ENCODE data around the gene ZBTB17.
"Not testable (repeated sequence)": the region's sequence is repeated elsewhere in the genome, so short reads cannot be mapped to it uniquely, and the experiment has no call there.

ZBTB17 gene

DNA sequence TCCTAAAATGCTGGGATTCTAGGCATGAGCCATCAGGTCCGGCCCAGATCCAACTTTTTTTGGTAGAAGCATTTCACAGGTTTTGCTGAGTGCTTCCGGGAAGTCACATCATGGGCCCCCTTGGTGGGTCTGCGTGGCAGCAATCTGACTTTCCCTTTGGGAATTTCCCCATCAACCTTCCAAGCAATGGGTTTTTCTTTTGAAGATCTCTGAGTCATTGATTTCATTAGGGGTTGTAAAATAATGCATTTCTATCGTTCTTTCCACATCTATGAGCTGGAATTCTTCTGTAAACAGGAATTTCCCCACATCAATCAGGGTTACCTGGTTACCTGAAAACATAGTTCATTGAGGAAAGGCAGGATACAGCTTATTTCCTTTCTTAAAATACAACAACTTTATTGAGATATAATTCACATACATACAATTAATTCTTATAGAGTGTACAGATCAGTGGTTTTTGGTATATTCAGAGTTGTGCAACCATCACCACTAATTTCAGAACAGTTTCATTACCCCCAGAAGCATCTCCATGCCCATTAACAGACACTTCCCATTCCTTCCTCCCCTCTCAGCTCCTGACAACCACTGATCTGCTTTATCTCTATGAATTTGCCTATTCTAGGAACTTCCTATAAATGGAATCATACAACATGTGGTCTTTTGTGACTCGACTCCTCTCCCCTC lies 9.9 kb upstream of the ZBTB17 start:
- no peak for DNase-seq

DNA sequence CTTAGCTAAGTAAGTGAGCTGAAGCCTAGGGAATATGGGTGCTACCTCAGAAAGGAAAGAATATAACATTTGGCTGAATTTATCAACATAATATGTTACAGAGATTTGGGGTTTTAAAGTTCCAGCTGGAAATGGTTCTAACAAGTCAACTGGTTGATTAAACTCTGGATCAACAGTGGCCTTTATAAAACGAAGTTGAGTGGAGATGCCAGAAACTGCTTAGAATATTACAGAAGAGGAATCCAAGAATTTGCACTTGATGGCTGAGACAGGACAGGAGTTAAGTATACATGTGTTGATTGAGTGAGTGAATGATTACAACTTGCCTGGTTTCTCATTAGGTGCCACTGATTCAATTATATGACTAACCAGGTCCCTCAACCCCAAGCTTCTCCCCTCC lies 7.4 kb upstream of the ZBTB17 start:
- DNase-seq = no peak

DNA sequence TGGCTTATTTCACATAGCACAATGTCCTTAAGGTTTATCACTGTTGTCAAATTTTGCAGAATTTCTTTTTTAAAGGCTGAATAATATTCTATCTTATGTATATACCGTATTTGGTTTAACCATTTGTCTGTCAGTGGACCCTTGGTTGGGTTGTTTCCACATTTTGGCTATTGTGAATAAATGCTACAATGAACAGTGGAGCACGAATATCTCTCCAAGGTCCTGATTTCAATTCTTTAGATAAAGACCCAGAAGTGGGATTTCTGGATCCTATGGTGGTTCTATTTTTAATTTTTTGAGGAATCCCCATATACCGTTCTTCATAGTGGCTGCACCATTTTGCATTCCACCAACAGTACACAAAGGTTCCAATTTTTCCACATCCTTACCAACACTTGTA lies 5.8 kb upstream of the ZBTB17 start:
- DNase-seq = no peak

DNA sequence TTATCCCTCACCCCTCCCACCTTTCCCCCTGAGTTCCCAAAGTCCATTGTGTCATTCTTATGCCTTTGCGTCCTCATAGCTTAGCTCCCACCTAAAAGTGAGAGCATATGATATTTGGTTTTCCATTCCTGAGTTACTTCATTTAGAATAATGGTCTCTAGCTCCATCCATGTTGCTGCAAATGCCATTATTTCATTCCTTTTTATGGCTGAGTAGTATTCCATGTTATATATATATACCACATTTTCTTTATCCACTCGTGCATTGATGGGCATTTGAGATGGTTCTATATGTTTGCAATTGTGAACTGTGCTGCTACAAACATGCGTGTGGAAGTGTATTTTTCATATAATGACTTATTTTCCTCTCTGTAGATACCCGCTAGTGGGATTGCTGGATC lies 2.0 kb upstream of the ZBTB17 start:
- not testable (repeated sequence) for DNase-seq

DNA sequence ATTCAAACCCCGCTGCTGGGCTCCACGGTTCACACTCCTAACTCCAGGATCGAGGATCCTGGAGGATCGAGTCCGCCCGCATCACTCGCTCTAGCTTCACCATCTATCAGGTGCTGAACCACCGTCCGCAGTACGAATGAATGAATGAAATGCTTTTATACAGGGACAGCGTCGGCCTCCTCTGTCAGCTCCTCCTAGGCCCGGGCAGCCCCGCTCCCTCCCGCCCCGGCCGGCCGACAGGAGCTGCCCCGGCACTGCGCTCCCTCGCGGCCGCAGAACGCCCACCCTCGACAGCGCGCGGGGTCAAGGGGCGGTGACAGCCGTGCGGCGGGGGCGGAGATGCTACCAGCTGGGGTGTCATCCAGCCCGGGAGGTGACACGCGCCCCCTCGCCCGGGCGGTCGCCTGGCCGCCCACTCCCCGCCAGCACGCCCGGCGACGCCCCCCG lies 520 bp downstream of the ZBTB17 start:
- peak; percentile 74 for DNase-seq

DNA sequence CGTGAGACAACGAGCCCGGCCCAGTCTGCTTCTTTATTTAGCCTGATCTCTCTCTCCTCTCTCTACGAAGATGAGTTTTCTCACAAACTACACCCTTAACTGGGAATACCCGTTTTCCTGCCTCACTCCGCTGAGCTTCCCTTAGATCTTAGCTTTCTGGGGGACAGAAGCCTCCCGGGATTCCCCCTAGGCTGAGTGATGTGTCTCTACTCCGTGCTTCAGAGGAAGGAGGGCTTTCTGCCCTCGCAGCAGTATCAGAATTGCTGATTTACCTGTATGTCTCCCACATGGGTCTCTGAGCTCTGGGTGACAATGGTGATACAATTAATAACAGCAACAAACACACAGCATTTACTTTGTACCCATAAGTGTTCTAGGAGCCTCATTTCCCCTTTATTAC lies 1.0 kb downstream of the ZBTB17 start:
- DNase-seq = peak; percentile 40

DNA sequence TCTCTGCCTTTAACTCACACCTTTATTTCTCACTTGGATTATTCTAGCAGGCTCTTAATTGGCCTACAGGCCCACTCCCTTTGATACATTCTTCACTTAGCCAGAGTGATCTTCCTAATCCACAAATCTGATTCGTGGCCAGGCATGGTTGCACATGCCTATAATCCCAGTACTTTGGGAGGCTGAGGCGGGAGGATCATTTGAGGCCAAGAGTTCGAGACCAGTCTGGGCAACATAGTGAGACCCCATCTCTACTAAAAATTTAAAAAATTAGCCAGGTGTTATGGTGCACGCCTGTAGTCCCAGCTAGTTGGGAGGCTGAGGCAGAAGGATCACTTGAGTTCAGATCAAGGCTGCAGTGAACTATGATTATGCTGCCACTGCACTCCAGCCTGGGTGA lies 2.1 kb downstream of the ZBTB17 start:
- no peak for DNase-seq

DNA sequence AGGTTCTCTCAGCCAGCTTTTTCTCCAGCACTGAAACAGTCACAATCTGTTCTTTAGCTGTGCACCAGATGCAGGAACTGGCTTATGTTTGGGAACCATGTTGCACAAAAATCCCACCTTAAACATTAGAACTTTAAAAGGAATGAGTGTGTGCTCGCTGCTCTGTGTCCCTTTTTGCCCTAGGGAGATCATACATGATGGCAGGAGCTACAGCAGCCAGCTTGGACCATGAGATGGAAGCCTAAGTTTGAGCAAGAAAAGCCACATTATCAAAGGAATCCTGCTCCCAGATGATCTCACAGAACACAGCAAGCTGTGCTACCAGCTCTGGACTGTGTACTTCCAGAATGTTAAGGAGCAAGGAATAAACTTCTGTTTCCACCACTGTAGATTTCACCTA lies 3.5 kb downstream of the ZBTB17 start:
- DNase-seq = no peak

DNA sequence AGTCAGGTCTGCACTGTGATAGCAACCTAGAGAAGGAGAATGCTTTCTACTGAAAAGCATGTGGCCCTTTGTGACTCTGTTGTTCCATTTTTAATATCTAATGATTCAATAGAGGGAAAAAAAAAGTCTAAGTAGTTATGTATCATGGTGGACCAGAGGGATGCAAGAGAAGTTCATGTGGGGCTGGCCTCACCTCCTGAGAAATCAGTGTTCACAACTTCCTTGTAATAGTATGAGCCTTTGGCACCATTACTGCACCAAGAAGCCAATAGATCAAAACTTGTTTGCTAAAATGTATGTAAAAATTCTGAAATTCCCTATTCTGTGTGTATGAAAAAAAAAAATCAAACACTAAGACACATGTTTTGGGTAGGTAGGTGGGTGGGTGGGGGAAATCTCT lies 5.0 kb downstream of the ZBTB17 start:
- DNase-seq = no peak

DNA sequence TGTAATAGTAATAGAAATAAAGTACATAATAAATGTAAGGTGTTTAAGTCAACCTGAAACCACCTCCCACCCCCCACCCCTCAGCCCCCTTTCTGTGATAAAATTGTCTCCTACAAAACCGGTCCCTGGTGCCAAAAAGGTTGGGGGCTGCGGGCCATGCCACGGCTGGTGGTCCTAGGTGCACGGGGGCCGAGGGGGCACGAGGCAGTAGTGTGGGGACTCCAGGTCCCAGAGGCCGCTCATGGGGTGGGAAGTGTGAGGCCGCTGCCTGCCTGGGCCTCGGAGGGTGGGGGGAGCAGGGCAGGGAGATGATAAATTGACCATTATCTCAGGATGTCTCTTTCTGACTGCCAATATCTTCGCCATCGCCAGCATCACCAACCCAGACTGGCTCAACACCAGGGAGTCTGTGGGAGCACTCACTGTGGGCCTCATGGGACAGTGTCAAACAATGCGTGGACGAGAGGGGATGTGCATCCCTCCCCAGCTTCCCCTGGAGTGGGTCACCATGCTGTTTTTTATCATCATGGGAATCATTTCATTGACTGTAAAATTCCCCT lies 6.5 kb downstream of the ZBTB17 start:
- no peak for DNase-seq

DNA sequence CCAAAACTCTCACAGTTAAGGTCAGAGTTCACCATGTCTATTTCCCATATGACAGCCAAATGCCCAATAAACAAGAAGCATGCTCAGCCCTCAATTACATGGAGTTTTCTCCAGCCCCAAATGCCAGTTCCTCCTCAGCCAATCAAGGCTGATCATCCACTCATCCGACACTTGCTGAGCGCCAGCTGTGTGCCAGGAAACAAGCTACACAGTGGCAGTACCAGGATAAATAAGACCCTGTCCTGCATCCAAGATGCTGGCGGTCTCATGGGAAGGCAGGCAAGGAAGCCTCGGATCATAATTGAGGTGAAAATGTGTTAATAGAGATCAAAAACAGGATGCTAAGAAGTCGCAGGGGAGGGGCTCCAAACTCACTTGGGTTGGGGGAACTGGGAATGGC lies 7.7 kb downstream of the ZBTB17 start:
- DNase-seq = no peak

DNA sequence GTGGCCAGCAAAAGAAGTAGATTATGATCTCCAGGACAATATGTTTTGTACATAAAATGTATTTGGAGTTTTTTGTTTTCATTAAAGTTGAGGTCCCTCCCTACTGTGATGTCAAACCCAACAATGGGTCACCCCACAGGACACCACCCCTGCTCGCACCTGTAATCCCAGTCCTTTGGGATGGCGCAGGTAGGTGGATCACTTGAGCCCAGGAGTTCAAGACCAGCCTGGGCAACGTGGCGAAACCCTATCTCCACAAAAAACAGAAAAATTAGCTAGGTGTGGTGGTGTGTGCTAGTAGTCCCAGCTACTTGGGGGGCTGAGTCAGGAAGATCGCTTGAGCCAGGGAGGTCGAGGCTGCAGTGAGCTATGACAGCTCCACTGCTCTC lies 9.0 kb downstream of the ZBTB17 start:
- DNase-seq = no peak

DNA sequence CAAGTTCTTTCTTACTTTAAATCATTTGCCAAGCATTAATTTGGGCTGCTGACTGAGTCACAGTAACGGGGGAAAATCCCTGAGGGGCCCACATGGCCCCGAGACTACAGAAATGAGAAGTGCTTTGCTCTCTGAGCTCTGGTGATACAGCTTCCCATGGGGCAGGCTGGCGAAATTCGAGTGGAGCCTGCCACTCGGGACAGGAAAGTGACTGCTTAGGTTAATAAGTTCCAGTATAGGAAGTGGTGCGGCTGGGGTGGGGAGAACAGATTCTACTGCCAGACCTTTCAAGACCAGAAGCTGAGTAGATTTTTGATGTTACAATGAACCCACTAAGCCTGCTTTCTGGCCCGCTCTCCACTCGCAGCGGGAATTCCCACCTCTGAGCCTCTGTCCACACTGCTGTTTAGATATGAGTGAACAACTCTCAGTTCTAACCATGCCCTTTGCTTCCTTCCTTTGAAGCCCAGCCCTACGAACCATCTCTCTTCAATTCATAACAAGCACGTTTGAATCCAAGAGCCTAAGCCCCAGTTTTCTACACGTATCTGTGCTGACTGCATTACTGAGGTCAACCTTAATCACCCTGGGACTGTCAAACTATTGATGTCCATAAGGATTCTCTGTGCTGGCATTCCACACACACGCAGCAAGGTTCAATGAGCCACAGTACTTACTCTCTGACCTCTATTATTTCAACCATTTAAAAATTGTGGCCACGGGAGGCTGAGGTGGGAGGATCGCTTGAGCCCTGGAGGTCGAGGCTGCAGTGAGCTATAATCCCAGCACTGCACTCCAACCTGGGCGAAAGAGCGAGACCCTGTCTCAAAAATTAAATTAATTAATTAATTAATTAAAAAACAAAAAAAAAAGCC lies 9.6 kb downstream of the ZBTB17 start:
- peak; percentile 92 for DNase-seq

DNA sequence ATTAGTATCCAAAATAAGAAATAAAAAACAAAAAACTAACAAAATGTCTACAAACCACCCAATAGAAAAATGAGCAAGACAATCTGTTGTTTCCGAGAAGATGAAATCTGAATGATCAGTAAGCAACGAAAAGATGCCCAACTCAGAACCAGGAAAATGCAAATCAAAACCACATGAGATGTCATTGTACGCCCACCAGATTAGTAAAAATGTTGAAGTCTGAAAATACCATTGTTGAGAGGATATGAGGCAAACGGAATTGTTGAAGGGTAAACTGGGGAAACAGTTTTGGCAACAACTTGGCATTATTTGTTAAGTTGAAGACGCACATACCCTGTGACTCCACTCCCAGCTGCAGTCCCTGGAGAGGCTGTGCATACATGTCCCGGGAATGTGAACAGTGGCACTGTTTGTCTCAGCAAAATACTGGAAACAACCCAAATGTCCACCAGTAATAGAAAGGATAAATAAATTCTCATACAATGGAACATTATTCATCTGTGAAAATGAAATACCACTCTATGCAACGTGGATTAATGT lies 10.6 kb downstream of the ZBTB17 start:
- DNase-seq = no peak

DNA sequence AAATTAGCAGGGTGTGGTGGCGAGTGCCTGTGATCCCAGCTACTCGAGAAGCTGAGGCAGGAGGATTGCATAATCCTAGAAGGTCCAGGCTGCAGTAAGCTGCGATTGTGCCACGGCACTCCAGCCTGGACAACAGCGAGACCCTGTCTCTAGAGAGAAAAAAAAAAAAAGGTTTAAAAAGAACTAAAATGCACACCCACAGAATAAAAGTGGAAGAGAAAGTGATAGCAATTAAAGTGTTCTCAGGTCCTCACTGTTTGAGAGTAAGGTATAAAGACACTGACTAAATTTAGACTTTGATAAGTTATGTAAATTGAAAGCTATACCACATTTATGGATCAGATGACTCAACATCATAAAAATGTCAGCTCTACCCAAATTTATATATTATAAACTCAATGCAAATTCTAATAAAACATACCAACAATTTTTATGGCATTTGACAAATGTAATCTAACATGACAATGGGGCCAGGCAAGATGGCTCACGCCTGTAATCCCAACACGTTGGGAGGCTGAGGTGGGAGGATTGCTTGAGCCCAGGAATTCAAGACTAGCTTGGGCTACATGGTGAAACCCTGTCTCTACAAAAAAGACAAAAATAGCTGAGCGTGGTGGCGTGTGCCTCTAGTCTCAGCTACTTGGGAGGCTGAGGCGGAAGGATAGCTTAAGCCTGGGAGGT lies 11.8 kb downstream of the ZBTB17 start:
- no peak for DNase-seq

DNA sequence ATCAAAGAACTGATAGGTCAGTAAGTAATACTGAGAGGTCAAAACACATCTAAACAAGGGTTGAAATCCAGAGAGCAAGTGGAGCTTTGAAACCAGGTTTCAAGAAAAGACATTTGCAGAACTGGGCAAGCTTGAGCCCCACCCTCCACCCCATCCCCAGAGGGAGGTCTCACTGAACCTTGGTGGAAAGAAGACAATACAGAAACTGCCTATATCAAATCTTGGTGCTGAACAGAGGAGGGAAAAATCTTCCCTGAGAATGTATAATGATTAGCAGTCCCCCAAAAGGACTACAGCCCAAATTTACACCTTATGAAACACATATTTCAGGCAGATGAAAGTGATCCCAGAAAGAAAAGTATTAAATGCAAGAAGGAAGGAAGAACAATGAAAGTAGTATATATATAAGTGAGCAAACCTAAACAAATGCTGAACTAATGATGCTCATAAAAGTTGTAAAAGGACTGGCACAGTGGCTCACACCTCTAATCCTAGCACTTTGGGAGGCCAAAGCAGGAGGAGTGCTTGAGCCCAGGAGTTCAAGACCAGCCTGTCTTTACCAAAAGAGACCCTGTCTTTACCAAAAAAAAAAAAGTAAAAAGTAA lies 12.4 kb downstream of the ZBTB17 start:
- no peak for DNase-seq

DNA sequence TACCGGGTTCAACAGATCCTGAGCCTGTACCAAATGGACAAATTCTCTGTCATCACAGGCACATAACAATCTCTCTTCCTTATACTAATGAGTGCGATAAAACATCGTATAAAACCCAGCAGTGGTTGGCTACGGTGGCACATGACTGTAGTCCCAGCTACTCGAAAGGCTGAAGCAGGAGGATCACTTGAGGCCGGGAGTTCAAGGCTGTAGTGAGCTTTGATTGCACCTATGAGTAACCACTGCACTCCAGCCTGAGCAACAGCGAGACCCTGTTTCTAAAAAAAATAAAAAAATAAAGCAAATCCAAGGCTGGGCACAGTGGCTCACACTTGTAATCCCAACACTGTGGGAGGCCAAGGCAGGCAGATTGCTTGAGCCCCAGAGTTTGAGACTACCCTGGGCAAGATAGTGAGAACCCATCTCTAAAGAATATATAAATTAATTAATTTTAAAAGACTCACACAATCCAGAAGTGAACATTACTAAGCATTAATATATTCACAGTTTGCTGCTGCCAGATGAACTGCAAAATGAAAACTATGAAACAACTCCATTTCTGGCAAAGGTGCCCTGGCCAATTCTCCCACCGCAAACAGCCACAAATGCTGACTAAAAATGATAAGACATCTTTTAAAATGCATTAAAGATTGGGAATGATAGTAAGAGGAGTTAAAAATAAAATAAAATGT lies 13.1 kb downstream of the ZBTB17 start:
- DNase-seq = no peak

DNA sequence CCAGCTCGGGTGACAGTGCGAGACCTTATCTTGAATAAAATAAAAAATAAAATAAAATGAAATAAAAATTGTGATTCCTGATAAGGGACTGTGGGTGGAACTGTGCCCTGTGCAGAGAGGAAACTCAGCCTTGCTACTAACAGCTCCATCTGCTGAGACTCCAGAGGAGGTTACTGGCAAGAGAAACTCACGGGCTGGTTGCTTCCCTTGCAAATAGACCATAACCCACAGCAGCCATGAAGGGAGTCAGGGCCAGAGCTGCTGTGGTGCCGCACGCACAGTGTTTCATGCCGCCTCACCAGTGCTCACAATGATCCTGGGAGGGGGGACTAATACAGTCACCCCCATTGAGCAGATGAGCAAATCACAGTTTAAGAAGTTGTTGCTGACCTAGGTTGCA lies 13.7 kb downstream of the ZBTB17 start:
- DNase-seq = no peak

DNA sequence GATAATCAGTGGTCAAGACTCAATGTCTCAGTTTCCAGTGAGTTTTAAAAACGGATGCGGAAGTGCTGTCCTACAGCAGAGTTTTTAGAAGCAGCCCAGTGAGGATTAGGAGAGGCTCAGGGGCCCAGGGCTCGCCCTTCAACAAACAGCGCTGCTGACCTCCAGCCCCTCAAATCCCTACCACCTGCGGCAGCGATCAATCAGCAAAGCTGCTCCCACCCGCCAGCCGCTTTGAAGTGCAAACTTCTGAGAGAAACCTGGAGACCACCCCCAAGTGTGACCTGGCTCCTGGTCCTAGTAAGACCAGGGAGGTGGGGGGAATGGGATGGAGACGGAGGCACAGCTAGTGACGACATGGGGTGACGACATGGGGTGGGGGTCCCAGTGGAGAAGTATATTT lies 14.4 kb downstream of the ZBTB17 start:
- DNase-seq = no peak

DNA sequence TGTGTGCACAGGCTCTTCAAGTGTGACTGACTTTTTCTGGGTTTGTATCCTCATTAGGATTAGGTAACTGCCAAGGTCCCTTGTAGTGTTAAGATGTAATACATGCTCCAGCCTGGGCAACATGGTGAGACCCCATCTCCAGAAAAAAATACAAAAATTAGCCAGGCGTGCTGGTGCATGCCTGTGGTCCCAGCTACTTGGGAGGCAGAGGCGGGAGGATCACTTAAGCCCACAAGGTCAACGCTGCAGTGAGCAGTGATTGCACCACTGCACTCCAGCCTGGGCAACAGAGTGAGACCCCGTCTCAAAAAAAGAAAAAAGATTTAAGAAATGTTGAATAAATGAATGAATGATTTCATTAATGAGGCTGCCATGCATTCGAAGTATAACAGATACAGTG lies 15.1 kb downstream of the ZBTB17 start:
- DNase-seq = no peak

DNA sequence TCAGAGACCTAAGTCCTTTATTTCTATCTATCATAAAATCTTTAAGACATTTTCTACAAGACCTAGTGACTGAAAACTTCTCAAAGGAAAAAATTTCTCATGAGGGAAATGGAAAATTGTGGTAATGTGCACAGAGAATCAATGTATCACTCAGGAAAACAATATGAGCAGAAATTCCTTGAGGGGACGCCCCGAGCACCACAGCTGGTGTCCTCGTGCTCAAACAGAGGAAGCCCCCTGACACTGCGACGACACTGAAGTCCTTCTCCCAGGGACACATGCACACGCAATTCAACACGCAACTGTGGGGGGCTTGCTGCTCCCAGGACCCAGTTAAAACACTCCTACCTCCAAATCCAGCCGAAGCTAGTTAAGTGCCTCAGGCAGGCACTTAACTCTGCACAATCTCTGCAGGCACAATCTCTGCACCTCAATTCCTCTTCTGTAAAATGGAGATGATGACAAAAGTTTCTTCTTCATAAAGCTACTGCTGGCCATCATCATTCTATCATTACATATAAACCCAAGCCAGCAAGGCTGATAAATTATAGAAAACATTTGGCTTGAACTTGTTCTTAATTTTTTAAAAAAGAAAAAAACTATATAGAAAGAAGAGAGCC lies 16.0 kb downstream of the ZBTB17 start:
- peak; percentile 43 for DNase-seq

DNA sequence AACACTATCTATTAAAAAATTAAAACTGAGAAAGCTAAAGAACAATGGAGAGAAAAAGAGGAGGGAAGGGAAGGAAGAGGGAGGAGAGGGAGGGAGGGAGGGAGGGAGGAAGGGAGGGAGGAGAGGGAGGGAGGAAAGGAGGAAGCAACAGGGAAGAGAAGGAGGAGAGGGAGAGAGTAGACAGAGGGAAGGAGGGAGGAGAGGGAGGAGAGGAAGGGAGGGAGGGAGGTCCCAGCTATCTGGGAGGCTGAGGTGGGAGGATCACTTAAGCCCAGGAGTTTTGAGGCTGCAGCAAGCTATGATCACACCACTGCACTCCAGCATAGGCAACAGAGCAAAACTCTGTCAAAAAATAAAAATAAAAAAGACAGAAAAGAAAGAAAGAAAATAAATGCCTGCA lies 16.5 kb downstream of the ZBTB17 start:
- DNase-seq = no peak

Measured in stimulated activated CD4-positive, alpha-beta T cell treated with anti-CD3 and anti-CD28 coated beads, Interleukin-1b, Interleukin-23, amount 100 ng/mL, for 48 hours (primary cell).